Breast epithelium (tissue), 3 donors: ENCODE data around the gene EEF1G.

ENCODE experiments used
- POLR2A ChIP-seq: fragments of 450-650 bp; IDR thresholded peaks from one replicate; pipeline ENCODE4 v1.6.1; 2016; ENCODE audit warnings: antibody characterized with exemption, mild to moderate bottlenecking, moderate library complexity
- TF ChIP-seq, protein P1 (sequence below), 3 donors: fragments of 450-650 bp; IDR thresholded peaks; one replicate each; pipeline ENCODE4 v1.5.1; 2016 to 2017; ENCODE audit warnings: antibody characterized with exemption in 3 of 3, mild to moderate bottlenecking in 3 of 3, moderate library complexity in 3 of 3

DNA sequence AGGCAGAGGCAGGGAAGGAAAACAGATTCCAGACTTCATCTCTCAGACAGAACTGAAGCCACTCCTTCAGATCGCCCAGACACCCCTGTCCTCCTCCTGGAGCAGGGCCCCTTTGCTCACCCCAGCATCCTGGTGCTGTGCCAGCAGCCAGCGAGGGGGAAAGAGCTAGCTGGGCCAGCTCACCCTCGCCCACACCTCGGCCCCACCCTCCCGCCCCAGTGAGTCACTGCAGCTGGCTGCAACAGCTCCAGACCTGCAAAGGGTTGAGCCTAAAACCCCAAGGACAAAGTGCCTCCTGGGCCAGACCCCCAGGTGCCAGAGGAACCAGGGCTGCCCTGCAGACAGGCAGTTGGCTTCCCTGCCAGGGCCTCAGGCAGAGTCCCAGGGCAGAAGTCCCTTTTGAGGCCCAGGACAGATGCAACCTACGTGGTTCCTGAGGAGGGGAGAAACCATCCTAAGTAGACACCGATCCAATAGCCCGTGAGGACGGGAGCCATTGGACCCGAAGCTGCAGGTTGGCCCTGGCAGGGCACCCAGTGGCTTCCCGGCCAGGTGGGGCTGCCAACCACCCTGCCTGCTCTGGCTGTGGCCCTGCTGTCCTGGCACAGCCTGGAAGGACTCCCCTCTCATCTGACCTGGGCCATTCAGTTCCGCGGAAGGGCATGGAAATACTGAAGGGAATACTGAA is 34.3 kb downstream of the EEF1G start:
- TF ChIP-seq, protein P1, sequence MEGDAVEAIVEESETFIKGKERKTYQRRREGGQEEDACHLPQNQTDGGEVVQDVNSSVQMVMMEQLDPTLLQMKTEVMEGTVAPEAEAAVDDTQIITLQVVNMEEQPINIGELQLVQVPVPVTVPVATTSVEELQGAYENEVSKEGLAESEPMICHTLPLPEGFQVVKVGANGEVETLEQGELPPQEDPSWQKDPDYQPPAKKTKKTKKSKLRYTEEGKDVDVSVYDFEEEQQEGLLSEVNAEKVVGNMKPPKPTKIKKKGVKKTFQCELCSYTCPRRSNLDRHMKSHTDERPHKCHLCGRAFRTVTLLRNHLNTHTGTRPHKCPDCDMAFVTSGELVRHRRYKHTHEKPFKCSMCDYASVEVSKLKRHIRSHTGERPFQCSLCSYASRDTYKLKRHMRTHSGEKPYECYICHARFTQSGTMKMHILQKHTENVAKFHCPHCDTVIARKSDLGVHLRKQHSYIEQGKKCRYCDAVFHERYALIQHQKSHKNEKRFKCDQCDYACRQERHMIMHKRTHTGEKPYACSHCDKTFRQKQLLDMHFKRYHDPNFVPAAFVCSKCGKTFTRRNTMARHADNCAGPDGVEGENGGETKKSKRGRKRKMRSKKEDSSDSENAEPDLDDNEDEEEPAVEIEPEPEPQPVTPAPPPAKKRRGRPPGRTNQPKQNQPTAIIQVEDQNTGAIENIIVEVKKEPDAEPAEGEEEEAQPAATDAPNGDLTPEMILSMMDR (IDR thresholded peaks at IDR 0.05) = no peak
- no peak for TF ChIP-seq POLR2A
